ENCODE measurements around the gene ZBTB18. TPM values are rescaled to one million over a fixed set of nuclear protein-coding genes. Genes with fewer than 3 reads are reported as not detected.
"Not testable (repeated sequence)": the region's sequence is repeated elsewhere in the genome, so short reads cannot be mapped to it uniquely, and the experiment has no call there.

Gene ZBTB18
- total RNA-seq, 2 donors from 2014 or later = 14.2 to 40.8 TPM

DNA sequence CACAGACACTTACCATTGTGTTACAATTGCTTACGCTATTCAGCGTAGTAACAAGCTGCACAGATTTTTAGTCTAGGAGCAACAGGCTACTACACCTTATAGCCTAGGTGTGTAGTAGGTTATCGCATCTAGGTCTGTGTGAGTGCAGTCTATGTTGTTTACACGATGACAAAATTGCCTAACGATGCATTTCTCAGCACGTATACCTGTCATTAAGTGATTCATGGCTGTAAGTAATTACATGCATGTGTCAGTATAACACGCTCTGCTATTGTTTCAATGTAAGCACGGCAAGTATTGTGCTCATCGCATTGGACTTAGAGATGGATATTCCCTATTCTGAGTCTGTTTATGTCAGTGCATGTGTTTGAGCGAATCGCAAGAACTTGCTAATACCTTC lies 15.7 kb upstream of the ZBTB18 start:
- no peak for DNase-seq (ENCODE audit: low spot score)
- intact Hi-C loops (cut with DNase I) = no loop called here
- 91% methylated on average over 11 of the region's 11 CpGs for WGBS

DNA sequence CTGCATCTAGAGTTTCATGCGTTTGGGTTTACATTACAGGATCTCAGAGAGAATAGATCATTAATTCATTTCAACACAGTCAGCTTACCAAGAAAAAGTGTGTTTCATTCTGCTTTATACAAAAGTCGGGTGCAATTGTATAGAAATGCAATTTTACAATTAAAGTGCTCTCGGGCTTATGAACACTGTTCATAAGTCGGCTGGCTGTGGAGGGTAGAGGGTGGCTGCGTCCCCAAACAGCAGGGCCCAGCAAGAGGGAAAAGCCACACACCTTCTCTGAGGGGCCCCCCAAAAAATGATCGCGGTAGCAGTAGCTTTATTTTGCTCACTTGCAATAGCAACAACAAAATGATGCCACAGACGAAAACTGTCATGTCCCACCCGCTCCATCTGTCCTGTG lies 13.8 kb upstream of the ZBTB18 start:
- no peaks in the 10 kb centered on the region for H3K36me3 ChIP-seq
- no peaks in the 10 kb centered on the region for H3K27me3 ChIP-seq (replicated peaks; ENCODE audit: insufficient read depth)
- intact Hi-C loops (cut with DNase I) = no loop called here
- H3K4me1 ChIP-seq (replicated peaks) = no peaks in the 10 kb centered on the region
- no peak for DNase-seq (ENCODE audit: low spot score)
- TF ChIP-seq POLR2AphosphoS5 (IDR thresholded peaks at IDR 0.05) (no peak), POLR2A (IDR thresholded peaks at IDR 0.05) (no peak)
- TF ChIP-seq, protein P1, sequence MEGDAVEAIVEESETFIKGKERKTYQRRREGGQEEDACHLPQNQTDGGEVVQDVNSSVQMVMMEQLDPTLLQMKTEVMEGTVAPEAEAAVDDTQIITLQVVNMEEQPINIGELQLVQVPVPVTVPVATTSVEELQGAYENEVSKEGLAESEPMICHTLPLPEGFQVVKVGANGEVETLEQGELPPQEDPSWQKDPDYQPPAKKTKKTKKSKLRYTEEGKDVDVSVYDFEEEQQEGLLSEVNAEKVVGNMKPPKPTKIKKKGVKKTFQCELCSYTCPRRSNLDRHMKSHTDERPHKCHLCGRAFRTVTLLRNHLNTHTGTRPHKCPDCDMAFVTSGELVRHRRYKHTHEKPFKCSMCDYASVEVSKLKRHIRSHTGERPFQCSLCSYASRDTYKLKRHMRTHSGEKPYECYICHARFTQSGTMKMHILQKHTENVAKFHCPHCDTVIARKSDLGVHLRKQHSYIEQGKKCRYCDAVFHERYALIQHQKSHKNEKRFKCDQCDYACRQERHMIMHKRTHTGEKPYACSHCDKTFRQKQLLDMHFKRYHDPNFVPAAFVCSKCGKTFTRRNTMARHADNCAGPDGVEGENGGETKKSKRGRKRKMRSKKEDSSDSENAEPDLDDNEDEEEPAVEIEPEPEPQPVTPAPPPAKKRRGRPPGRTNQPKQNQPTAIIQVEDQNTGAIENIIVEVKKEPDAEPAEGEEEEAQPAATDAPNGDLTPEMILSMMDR (IDR thresholded peaks at IDR 0.05) = no peak
- no peaks in the 10 kb centered on the region for H3K9me3 ChIP-seq
- no peak overlapping the region for H3K4me3 ChIP-seq
- H3K27ac ChIP-seq = no peak overlapping the region
- WGBS = 88% methylated on average over 9 of the region's 9 CpGs

More for the DNA sequence above, 15.7 kb upstream of the ZBTB18 start:
- Histone ChIP-seq H3K27ac (no peak overlapping the region), H3K36me3 (no peaks in the 10 kb centered on the region), H3K4me1 (replicated peaks) (no peaks in the 10 kb centered on the region), H3K9me3 (no peaks in the 10 kb centered on the region), H3K4me3 (no peak overlapping the region), H3K27me3 (replicated peaks; ENCODE audit: insufficient read depth) (no peaks in the 10 kb centered on the region)
- TF ChIP-seq POLR2AphosphoS5 (IDR thresholded peaks at IDR 0.05) = no peak
- TF ChIP-seq, protein P1 (IDR thresholded peaks at IDR 0.05) = no peak
- TF ChIP-seq POLR2A (IDR thresholded peaks at IDR 0.05) = no peak

DNA sequence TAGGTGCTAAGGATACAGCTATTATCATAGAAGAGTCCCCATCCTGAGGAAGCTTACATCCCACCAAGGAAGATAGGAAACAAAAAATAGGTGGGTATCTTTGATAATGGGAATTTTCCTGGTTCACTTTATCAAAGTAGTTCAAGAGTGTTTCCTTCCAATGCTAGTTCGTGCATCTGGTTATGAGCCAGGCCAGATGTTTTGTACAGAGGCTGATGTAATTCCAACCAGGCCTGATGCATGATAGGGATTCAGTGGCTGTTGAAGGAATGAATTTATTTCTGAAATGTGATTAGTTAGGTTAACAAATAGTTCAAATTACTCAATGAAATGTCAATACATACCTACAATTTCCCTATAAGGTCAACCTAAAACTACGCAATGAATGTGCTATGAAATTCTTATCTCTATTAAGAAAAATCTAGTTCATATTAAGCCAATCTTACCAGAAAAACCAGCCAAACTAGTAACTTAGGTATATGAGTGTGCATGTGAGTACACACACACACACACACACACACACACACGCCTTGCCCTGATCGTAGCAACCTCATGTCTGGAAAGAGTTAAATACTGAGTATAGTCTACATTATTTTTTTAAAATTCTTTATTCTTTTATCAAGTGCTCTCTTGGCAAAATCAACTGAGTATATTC lies 9.5 kb upstream of the ZBTB18 start:
- no peaks in the 10 kb centered on the region for H3K4me1 ChIP-seq (replicated peaks)
- no peaks in the 10 kb centered on the region for H3K9me3 ChIP-seq
- 80% methylated on average over 4 of the region's 4 CpGs for whole genome bisulfite sequencing
- no peaks in the 10 kb centered on the region for H3K36me3 ChIP-seq
- no peak overlapping the region for H3K27ac ChIP-seq
- H3K27me3 ChIP-seq (replicated peaks; ENCODE audit: insufficient read depth) = no peaks in the 10 kb centered on the region
- intact Hi-C loops (cut with DNase I) = loop anchor here (10.0 kb wide), 1 partner anchor 547 kb away; no protein-coding TSS in a partner anchor
- TF ChIP-seq, protein P1 (IDR thresholded peaks at IDR 0.05) = no peak
- TF ChIP-seq POLR2AphosphoS5 (IDR thresholded peaks at IDR 0.05) (no peak), POLR2A (IDR thresholded peaks at IDR 0.05) (no peak)
- no peak for DNase-seq (ENCODE audit: low spot score)
- no peak overlapping the region for H3K4me3 ChIP-seq

DNA sequence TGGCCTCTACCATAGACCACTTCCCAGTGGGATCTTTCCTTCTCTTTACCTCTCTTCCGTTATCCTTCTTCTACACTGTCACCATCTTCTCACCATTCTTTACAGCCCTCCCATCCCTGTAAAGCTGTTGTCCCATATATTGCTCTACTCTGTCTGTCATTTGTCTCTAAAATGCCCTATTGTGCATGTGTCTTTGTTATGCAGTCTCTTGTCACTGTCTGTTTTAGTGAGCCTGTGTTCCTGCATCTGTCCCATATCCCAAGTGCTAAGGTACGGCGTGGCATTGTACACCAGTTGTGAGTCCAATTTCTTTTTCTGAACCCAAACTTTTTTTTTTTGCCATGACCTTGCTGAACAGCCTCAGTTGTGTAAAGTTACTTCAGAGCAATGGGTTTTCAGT lies 8.8 kb upstream of the ZBTB18 start:
- intact Hi-C loops (cut with DNase I) = loop anchor here (10.0 kb wide), 1 partner anchor 547 kb away; no protein-coding TSS in a partner anchor
- no peak overlapping the region for H3K27ac ChIP-seq
- no peaks in the 10 kb centered on the region for H3K9me3 ChIP-seq
- H3K27me3 ChIP-seq (replicated peaks; ENCODE audit: insufficient read depth) = no peaks in the 10 kb centered on the region
- H3K4me3 ChIP-seq = no peak overlapping the region
- no peaks in the 10 kb centered on the region for H3K4me1 ChIP-seq (replicated peaks)
- DNase-seq (ENCODE audit: low spot score) = no peak
- WGBS = 97% methylated on average over 3 of the region's 3 CpGs
- no peaks in the 10 kb centered on the region for H3K36me3 ChIP-seq
- TF ChIP-seq POLR2A (IDR thresholded peaks at IDR 0.05) (no peak), POLR2AphosphoS5 (IDR thresholded peaks at IDR 0.05) (no peak)
- TF ChIP-seq, protein P1 (IDR thresholded peaks at IDR 0.05) = no peak

DNA sequence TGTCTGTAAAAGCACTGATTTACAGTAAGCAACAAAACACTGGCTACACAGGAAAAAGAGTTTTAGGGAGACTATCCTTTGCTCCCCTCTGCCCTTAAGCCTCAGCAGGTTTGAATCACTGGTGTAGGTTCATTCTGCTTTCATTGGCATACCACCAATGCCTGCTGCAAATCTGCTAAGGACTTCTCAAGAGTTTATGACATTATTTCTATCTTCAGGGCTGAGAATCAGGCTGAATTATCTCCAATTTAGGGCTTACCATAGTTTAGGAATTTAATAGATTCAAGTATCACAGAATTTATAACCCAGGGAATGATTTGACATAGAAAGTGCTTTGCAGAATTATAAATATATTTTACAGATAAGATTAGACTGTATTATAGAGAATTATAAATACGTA lies 6.7 kb upstream of the ZBTB18 start:
- DNase-seq (ENCODE audit: low spot score) = no peak
- H3K27ac ChIP-seq = no peak overlapping the region
- no peaks in the 10 kb centered on the region for H3K27me3 ChIP-seq (replicated peaks; ENCODE audit: insufficient read depth)
- H3K36me3 ChIP-seq = no peaks in the 10 kb centered on the region
- no peaks in the 10 kb centered on the region for H3K9me3 ChIP-seq
- H3K4me1 ChIP-seq (replicated peaks) = no peaks in the 10 kb centered on the region
- 3% methylated on average over 1 of the region's 1 CpG for WGBS
- no peak overlapping the region for H3K4me3 ChIP-seq
- TF ChIP-seq, protein P1 (IDR thresholded peaks at IDR 0.05) = no peak
- TF ChIP-seq POLR2A (IDR thresholded peaks at IDR 0.05) = no peak
- no peak for TF ChIP-seq POLR2AphosphoS5 (IDR thresholded peaks at IDR 0.05)
- intact Hi-C loops (cut with DNase I) = loop anchor here (10.0 kb wide), 1 partner anchor 550 kb away; no protein-coding TSS in a partner anchor

DNA sequence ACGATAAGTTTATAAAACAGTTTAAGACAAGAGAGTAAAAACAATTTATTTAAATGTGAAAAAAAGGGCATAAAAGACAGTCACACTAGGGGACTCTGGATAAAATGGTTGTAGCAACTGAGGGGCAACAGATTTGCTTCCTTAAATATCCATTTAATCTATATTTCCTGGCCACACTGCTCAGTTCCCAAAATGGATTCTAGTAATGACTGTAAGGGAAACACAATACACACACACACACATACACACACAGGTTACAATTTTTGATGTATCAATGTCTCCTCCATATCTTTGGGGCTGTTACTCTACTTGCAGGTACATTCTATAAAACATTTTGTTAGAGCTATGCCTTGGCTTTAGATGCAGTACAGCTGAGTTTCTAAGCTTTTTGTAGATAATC lies 4.8 kb upstream of the ZBTB18 start:
- H3K4me1 ChIP-seq (replicated peaks); H3K9me3 ChIP-seq; H3K27ac ChIP-seq; DNase-seq (ENCODE audit: low spot score); H3K4me3 ChIP-seq; H3K36me3 ChIP-seq; H3K27me3 ChIP-seq (replicated peaks; ENCODE audit: insufficient read depth): not testable (repeated sequence)
- intact Hi-C loops (cut with DNase I) = loop anchor here (5.0 to 10.0 kb wide), 3 partner anchors 116 to 551 kb away; no protein-coding TSS in a partner anchor
- WGBS = 90% methylated on average over 1 of the region's 1 CpG
